ENCODE measurements around the gene NFATC3.

NFATC3 gene

GRCh38 chr16:68078701-68079375, 6.3 kb upstream of the NFATC3 start:
- TF ChIP-seq, protein P1, sequence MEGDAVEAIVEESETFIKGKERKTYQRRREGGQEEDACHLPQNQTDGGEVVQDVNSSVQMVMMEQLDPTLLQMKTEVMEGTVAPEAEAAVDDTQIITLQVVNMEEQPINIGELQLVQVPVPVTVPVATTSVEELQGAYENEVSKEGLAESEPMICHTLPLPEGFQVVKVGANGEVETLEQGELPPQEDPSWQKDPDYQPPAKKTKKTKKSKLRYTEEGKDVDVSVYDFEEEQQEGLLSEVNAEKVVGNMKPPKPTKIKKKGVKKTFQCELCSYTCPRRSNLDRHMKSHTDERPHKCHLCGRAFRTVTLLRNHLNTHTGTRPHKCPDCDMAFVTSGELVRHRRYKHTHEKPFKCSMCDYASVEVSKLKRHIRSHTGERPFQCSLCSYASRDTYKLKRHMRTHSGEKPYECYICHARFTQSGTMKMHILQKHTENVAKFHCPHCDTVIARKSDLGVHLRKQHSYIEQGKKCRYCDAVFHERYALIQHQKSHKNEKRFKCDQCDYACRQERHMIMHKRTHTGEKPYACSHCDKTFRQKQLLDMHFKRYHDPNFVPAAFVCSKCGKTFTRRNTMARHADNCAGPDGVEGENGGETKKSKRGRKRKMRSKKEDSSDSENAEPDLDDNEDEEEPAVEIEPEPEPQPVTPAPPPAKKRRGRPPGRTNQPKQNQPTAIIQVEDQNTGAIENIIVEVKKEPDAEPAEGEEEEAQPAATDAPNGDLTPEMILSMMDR (IDR thresholded peaks at IDR 0.05; ENCODE audit: low read length, missing control alignments), result no peak
- H3K4me3 ChIP-seq (replicated peaks; ENCODE audit: low read depth, low read length), result no peak overlapping the region
- no peak for DNase-seq (ENCODE audit: low read depth)

DNA sequence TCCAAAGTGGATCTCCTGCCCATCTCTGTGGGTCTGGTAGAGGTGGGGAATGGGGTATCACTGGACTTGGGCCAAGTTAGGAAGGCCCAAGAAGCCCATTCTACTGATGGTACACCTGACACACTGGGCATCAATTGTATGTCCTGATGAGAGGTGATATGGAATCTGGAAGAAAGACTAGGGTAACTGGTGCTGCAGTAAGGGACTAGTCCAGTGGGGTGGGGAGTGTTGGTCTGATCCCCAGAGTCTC, 5.9 kb upstream of the NFATC3 start:
- H3K4me3 ChIP-seq (replicated peaks; ENCODE audit: low read depth, low read length), result no peak overlapping the region
- TF ChIP-seq, protein P1 (IDR thresholded peaks at IDR 0.05; ENCODE audit: low read length, missing control alignments), result no peak

GRCh38 chr16:68079626-68080344, 5.4 kb upstream of the NFATC3 start:
- no peak overlapping the region for H3K4me3 ChIP-seq (replicated peaks; ENCODE audit: low read depth, low read length)

More for the DNA sequence above, 5.9 kb upstream of the NFATC3 start:
- no peak for DNase-seq (ENCODE audit: low read depth)

DNA sequence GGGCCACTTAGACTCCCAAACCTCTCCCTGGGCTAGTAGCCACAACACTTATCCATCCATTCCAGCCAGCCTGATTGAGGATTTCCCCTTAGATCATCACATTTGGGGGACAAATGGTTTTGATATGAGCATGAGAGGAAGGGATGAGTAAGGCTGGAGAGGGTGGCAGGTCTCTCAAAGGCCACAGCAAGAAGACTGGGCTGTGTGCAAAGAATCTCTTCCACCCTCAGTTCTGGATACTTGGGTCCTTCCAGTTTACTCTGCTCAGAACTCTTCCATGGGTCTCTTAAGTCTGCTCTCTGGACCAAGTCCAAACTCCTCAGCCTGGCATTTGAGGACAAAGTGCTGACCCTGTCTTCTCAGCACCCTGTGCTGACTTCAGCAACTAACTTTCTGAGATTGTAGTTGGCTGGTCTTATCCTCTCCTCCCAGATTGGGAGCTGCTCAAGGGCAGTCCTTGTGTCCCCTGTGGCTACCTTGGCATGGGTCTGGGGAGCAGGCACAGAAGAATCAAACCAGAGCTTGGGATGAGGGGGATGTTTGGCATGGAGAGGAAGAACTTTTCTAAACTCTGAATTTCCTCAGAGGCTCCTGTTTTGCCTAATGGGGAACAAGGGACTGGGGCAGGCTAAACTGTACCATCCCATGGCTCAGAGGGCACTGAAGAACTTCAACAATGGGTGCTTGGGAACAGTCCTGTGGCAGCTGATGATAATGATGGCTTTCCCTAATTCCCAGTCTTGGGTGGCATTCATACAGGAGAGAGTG, 3.1 kb upstream of the NFATC3 start:
- TF ChIP-seq, protein P1 (IDR thresholded peaks at IDR 0.05; ENCODE audit: low read length, missing control alignments), result no peak
- DNase-seq (ENCODE audit: low read depth), result no peak
- no peak overlapping the region for H3K4me3 ChIP-seq (replicated peaks; ENCODE audit: low read depth, low read length)

More at GRCh38 chr16:68079626-68080344, 5.4 kb upstream of the NFATC3 start:
- TF ChIP-seq, protein P1 (IDR thresholded peaks at IDR 0.05; ENCODE audit: low read length, missing control alignments), result no peak
- DNase-seq (ENCODE audit: low read depth), result peak; percentile 62

DNA sequence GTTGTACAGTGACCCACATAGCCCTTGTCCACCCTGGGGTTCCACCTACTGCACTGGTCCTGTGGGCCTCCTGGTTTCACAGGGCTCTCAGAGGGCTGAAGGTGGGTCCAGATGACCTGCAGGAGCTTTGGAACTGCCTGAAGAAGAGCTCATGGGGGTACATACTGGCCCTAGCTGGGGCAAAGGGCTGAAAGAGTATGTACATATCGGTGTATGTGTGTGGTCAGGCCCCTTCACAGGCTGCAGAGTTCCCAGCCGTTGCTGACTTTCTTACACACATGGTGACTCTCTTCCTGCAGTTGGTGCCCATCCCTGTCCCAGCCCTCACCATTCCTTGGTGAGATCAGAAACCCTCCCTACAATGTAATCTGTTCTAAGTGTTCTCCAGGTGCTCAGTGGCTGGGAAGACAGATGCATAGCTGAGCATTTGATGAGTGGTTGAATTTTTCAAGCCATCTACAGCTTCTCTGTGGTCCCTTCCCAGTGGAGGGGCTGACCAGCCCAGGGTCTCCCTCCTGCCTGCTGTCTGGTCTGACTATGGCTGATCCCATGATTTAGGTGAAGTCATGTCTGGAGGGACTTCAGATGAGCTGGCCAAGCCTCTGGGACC, 2.4 kb upstream of the NFATC3 start:
- DNase-seq (ENCODE audit: low read depth), result no peak
- TF ChIP-seq, protein P1 (IDR thresholded peaks at IDR 0.05; ENCODE audit: low read length, missing control alignments), result no peak
- H3K4me3 ChIP-seq (replicated peaks; ENCODE audit: low read depth, low read length), result no peak overlapping the region

DNA sequence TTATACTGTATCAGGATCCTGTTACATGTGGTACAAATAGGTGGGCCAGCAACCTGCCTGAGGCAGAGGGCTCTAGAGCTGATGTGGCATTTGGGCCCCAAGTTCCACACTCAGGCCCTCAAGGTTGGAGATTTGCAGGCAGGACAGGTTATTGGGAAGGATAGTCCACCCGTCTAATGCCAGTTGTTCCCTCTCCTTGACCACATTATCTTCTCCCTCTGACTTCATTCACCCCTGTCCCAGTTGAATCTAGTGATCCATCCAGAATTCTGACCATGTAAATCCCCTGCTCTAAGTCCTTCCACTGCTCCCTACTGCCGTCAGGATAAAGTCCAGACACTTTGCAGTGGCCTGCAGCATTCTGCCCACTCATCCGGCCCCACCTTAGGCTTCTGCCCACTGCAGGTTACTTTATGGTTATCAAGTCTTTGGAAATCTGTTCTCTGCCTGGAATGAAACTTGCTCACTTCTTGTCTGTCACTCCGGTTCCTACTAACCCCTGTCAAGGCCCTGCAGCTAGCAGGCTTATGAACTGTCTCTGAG, 1.9 kb upstream of the NFATC3 start:
- DNase-seq (ENCODE audit: low read depth), result no peak
- TF ChIP-seq, protein P1 (IDR thresholded peaks at IDR 0.05; ENCODE audit: low read length, missing control alignments), result no peak
- H3K4me3 ChIP-seq (replicated peaks; ENCODE audit: low read depth, low read length), result no peak overlapping the region
